ENCODE measurements around the gene VGLL4.

DNA sequence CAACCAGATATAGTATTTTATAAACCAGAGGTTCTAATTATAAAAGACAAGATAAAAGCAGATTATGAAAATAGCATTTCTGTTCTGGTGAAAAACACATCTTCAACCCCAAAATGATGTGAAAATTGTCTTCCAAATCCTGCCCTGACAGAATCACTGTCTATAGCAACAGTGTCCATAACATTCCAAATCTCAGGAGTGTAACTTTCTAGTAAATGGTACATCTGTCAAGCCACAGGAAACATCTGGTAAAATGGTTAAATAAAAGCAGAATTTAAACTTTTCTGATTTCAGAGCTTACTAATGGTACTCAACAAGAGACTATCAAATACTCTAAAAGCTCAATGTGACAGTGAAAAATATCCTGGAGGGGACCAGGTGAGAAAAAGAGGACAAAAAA is 60.5 kb downstream of the VGLL4 start:
- TF ChIP-seq, protein P1, sequence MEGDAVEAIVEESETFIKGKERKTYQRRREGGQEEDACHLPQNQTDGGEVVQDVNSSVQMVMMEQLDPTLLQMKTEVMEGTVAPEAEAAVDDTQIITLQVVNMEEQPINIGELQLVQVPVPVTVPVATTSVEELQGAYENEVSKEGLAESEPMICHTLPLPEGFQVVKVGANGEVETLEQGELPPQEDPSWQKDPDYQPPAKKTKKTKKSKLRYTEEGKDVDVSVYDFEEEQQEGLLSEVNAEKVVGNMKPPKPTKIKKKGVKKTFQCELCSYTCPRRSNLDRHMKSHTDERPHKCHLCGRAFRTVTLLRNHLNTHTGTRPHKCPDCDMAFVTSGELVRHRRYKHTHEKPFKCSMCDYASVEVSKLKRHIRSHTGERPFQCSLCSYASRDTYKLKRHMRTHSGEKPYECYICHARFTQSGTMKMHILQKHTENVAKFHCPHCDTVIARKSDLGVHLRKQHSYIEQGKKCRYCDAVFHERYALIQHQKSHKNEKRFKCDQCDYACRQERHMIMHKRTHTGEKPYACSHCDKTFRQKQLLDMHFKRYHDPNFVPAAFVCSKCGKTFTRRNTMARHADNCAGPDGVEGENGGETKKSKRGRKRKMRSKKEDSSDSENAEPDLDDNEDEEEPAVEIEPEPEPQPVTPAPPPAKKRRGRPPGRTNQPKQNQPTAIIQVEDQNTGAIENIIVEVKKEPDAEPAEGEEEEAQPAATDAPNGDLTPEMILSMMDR (IDR thresholded peaks at IDR 0.05; ENCODE audit: insufficient read depth, low read length), result no peak
- TF ChIP-seq GABPA (IDR thresholded peaks at IDR 0.05; ENCODE audit: low read depth) (no peak), POLR2AphosphoS5 (IDR thresholded peaks at IDR 0.05; ENCODE audit: low read depth) (no peak), SPI1 (IDR thresholded peaks at IDR 0.05; ENCODE audit: borderline replicate concordance, low read depth) (no peak)
- TF ChIP-seq, protein P2, sequence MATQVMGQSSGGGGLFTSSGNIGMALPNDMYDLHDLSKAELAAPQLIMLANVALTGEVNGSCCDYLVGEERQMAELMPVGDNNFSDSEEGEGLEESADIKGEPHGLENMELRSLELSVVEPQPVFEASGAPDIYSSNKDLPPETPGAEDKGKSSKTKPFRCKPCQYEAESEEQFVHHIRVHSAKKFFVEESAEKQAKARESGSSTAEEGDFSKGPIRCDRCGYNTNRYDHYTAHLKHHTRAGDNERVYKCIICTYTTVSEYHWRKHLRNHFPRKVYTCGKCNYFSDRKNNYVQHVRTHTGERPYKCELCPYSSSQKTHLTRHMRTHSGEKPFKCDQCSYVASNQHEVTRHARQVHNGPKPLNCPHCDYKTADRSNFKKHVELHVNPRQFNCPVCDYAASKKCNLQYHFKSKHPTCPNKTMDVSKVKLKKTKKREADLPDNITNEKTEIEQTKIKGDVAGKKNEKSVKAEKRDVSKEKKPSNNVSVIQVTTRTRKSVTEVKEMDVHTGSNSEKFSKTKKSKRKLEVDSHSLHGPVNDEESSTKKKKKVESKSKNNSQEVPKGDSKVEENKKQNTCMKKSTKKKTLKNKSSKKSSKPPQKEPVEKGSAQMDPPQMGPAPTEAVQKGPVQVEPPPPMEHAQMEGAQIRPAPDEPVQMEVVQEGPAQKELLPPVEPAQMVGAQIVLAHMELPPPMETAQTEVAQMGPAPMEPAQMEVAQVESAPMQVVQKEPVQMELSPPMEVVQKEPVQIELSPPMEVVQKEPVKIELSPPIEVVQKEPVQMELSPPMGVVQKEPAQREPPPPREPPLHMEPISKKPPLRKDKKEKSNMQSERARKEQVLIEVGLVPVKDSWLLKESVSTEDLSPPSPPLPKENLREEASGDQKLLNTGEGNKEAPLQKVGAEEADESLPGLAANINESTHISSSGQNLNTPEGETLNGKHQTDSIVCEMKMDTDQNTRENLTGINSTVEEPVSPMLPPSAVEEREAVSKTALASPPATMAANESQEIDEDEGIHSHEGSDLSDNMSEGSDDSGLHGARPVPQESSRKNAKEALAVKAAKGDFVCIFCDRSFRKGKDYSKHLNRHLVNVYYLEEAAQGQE (IDR thresholded peaks at IDR 0.05; ENCODE audit: insufficient replicate concordance, low read depth), result no peak

Data from HL-60 (cell line).